ENCODE data around the gene BTNL8. TPM values are rescaled to one million over a fixed set of nuclear protein-coding genes. Genes with fewer than 3 reads are reported as not detected.

The BTNL8 gene
- total RNA-seq, 1 donor from 2014 or later = 0.43 TPM

DNA sequence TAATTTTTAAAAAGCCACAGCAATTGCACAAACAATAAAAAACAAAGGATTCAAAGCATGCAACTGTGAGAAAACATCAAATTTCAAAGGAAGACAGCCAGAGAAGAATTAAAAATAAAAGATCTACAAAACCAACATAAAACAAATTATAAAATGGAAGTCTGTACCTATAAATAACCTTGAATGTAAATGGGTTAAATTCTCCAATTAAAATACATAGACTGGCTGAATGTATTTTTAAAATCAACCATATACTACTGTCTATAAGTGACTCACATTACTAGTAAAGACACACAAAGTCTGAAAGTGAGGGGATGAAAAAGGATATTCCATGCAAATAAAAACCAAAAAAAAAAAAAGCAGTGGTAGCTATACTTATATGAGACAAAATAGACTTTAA lies 33.7 kb downstream of the BTNL8 start:
- no peak for DNase-seq (ENCODE audit: low spot score)
- intact Hi-C loops (cut with DNase I) = no loop called here

- DNase-seq (ENCODE audit: low spot score) = no peak
- intact Hi-C loops (cut with DNase I) = no loop called here
Measured at GRCh38 chr5:180935203-180935602, 36.2 kb downstream of the BTNL8 start.

DNA sequence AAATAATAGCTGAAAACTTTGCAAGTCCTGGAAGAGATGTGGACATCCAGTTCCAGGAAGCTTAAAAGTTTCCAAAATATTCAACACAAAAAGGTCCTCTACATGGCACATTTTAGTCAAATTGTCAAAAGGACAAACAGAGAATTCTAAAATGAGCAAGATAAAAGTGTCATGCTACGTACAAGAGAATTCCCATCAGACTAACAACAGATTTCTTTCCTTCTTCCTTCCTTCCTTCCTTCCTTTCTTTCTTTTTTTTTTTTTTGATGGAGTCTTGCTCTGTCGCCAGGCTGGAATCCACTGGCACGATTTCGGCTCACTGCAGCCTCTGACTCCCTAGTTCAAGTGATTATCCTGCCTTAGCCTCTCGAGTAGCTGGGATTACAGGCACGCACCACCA lies 39.3 kb downstream of the BTNL8 start:
- DNase-seq (ENCODE audit: low spot score) = no peak
- intact Hi-C loops (cut with DNase I) = no loop called here

DNA sequence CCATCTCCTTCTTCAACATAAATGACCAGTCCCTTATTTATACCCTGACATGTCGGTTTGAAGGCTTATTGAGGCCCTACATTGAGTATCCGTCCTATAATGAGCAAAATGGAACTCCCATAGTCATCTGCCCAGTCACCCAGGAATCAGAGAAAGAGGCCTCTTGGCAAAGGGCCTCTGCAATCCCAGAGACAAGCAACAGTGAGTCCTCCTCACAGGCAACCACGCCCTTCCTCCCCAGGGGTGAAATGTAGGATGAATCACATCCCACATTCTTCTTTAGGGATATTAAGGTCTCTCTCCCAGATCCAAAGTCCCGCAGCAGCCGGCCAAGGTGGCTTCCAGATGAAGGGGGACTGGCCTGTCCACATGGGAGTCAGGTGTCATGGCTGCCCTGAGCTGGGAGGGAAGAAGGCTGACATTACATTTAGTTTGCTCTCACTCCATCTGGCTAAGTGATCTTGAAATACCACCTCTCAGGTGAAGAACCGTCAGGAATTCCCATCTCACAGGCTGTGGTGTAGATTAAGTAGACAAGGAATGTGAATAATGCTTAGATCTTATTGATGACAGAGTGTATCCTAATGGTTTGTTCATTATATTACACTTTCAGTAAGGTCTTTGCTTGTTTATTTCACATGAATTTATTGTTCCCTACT lies 51.5 kb downstream of the BTNL8 start:
- intact Hi-C loops (cut with DNase I) = no loop called here

DNA sequence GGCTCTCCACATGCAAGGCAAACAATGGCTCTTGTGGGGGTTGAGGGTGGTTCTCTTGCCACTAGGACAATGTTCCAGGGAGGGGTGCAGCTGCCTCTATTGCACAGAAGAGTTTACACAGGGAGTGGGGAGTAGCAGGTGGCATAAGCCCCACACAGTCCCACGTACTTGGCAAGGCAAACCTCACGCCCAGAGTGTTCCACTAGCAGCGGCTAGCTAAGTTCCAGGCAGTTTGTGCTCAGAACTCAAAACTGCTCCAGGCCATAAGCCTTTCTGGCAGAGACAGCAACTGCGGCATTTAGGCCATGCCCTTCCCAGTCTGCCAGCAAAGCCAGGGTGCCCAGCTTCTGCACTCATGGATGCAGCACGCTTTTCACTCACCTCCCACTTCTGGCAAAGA lies 60.7 kb downstream of the BTNL8 start:
- intact Hi-C loops (cut with DNase I) = no loop called here

More for the DNA sequence above, 51.5 kb downstream of the BTNL8 start:
- DNase-seq (ENCODE audit: low spot score) = no peak

DNA sequence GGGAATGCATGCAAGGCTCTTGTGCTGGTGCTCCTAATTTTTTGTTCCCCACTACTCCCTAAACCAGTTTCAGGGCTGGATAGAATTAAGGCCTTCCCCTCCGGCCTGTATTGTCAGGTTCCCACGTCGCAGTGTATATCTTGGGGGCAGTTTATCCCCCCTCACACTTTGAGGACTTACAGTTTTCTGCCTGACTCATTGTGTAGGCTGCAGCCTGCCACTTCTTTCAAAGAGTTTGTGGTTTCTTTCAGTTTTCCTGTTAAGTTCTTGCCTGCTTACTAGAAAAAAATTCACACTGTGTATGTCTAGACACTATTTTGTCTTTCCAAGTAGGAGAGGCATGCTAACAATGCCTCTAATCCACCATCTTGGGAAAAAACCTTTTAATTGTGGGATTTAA lies 61.2 kb downstream of the BTNL8 start:
- intact Hi-C loops (cut with DNase I) = no loop called here
- no peak for DNase-seq (ENCODE audit: low spot score)

More for the DNA sequence above, 60.7 kb downstream of the BTNL8 start:
- DNase-seq (ENCODE audit: low spot score) = no peak

- DNase-seq (ENCODE audit: low spot score) = no peak
- intact Hi-C loops (cut with DNase I) = no loop called here
Measured at GRCh38 chr5:180969406-180969805, 70.4 kb downstream of the BTNL8 start.

GRCh38 chr5:180970336-180970735 lies 71.4 kb downstream of the BTNL8 start:
- intact Hi-C loops (cut with DNase I) = no loop called here
- DNase-seq (ENCODE audit: low spot score) = no peak

- intact Hi-C loops (cut with DNase I) = no loop called here
- no peak for DNase-seq (ENCODE audit: low spot score)
Measured at GRCh38 chr5:180970875-180971274, 71.9 kb downstream of the BTNL8 start.

DNA sequence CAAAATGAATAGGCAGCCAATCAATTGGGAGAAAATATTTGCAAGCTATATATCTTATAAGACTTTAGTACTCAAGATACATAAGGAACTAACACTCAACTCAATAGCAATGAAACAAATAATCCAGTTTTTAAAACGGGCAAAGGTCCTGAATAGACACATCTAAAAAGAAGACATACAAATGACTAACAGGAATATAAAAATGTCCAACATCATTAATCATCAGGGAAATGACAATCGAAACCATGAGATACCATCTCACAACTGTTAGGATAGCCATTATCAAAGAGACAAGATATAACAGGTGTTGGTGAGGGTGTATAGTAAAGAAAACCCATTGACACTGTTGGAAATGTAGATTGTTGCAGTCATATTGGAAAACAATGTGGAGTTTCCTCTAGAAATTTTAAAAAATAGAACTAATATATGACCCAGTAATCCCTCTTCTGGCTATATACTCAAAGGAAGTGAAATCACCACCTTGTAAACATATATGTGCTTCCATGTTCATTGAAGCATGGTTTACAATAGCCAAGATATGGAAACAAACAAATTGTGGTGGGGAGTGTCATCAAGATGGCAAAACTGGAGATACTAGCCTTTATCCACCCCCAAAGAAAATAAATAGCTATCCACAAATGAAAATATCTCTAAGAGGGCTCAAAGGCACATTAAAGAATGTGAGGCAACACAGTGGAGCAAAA lies 75.8 kb downstream of the BTNL8 start:
- DNase-seq (ENCODE audit: low spot score) = no peak
- intact Hi-C loops (cut with DNase I) = no loop called here

- DNase-seq (ENCODE audit: low spot score) = no peak
- intact Hi-C loops (cut with DNase I) = no loop called here
Measured at GRCh38 chr5:180975338-180975737, 76.4 kb downstream of the BTNL8 start.

DNA sequence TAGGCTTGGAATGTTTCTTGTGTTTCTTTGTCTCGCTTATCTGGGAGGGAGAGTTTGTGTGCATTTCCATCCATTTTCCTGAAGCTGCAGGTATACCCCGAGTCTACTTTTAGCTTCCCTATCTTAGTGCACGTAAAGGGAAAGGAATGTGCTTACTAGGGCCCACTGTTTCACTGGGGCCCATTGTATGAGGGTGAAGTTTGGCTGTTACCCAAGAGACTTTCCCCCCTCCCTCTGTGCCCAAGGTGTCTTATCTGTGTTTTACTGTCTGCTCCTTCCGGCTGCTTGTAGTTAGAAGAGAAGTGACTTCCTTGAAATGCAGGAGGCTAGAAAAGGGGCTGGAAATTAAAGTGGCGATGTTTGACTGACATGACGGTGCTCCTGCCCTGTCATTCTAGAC lies 77.6 kb downstream of the BTNL8 start:
- intact Hi-C loops (cut with DNase I) = no loop called here
- no peak for DNase-seq (ENCODE audit: low spot score)

- DNase-seq (ENCODE audit: low spot score) = no peak
- intact Hi-C loops (cut with DNase I) = no loop called here
Measured at GRCh38 chr5:180977852-180978251, 78.9 kb downstream of the BTNL8 start.

DNA sequence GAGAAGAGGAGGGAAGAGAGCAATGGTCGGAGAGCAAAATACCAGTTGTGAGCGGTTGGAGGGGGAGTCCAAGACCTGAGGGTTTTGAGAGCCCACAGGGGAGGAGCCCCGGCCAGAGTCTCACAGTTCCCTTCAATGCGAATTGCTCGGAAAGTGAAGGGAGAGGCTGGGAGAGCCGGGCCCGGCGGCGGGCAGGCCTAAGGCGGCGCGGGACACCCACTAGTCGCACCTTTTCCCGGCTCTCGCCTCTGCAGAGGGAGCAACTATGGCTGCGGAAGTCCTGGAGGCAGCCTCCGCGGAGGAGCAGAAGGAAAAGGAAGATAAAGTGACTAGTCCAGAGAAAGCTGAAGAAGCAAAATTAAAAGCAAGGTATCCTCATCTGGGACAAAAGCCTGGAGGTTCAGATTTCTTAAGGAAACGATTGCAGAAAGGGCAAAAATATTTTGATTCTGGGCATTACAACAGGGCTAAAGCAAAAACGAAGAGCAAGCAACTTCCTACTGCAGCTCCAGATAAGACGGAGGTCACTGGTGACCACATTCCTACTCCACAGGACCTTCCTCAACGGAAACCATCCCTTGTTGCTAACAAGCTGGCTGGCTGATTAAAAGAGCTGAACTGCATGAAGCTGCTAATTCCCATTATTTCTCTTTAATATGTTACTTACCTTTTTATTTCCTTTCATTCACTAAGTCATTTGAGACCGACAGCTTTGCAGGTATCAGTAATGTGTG lies 83.2 kb downstream of the BTNL8 start:
- DNase-seq (ENCODE audit: low spot score) = no peak
- intact Hi-C loops (cut with DNase I) = no loop called here

DNA sequence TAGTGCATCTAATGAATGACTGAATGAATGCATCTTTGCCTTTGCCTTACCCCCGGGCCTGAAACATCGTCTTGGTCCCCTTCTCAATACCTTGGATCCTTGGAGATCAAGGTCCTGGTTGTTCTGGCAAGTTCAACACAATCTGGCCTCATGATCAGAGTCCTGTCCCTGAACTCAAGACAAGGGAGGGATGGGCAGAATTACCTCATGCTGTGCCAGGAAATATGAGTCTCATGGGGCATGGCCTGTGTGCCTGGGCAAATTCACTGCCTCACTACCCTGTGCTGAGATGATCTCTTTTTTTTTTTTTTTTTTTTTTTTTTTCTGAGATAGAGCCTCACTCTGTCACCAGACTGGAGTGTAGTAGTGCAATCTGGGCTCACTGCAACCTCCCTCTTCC lies 89.1 kb downstream of the BTNL8 start:
- no peak for DNase-seq (ENCODE audit: low spot score)
- intact Hi-C loops (cut with DNase I) = no loop called here

GRCh38 chr5:180988592-180988991 lies 89.6 kb downstream of the BTNL8 start, which contains the start of gene BTNL3:
Gene BTNL3, plus strand, starts transcription at chr5:180988846. Its CDS starts 183 bp downstream, at chr5:180989029.
- no peak for DNase-seq (ENCODE audit: low spot score)
- intact Hi-C loops (cut with DNase I) = no loop called here

- intact Hi-C loops (cut with DNase I) = no loop called here
Measured at GRCh38 chr5:180990086-180990881, 91.3 kb downstream of the BTNL8 start.

DNA sequence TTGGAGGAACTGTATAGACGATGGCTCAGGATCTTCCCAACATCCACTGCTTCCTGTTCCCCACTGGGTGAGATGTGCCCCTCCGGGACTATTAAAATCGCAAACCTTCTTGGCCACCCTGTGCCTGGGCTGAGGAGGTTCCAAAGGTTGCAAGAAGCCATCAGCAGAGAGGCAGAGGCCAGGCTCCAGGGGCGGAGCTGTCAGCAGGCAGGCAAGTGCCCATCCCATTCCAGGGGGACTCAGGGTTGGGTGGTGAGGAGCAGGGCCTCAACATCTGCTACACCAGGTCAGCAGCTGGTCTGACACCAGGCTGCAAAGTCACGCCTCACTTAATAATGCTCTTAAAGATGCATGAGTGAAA lies 91.9 kb downstream of the BTNL8 start:
- intact Hi-C loops (cut with DNase I) = no loop called here
- no peak for DNase-seq (ENCODE audit: low spot score)

More at GRCh38 chr5:180990086-180990881, 91.3 kb downstream of the BTNL8 start:
- no peak for DNase-seq (ENCODE audit: low spot score)

Measured in cardiac septum (tissue), 1 donor.